GF-D8 (cell line): ENCODE results near the gene FANCI.

ENCODE experiments used
- DNase-seq: peaks from one replicate; lab custom pipeline; 2025; lab: John Stamatoyannopoulos, UW

FANCI gene

GRCh38 chr15:89307791-89308190, 64.0 kb downstream of the FANCI start:
- no peak for DNase-seq

- DNase-seq: no peak
These were observed 64.5 kb downstream of the FANCI start for GRCh38 chr15:89308236-89308635.

- DNase-seq: no peak
These were observed 66.2 kb downstream of the FANCI start for GRCh38 chr15:89309993-89310392.

GRCh38 chr15:89315375-89315929, 71.7 kb downstream of the FANCI start:
- no peak for DNase-seq

DNA sequence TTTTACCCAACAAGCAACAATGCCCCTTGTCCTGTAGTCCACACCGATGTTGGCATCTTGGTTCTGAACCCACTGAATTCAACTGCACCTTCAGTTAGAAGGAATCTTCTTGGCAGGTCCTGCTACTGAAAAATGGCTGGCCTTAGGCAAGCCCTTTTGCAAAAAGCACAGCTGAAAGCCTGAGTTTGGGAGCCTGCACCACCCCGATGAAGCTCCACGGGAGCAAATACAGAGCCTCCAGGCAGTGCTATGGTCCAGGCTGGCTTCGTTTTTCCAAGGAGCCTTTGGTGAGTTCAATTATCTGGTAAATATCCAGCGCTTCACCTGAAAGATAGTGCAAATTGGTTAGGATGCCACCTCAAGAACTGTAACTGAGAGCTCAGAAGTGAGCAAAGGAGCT, 72.7 kb downstream of the FANCI start:
- no peak for DNase-seq

DNA sequence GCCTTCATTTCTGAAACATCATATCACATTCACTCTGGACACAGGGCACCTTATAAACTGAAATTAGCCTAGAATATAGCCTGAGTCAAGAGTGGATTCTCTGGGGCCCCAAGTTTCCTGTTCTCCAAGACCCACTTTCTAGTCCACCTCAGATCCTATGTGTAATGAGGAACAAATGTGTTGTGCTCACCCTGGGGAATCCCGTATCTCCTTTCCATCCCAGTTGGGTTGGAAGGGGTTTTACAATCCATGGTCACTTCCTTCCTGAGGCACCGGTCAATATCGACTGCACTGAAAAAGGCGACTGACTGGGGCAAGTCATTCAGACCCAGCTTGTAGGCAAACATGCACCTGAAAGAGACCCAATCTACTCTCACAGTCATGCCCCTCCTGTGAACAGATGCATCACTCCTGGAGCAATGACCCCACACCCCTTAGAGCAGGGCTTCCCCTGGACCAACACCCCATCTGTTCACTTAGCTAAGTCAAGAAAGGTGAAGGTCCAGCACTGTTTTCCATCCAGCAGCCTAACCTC, 73.5 kb downstream of the FANCI start:
- no peak for DNase-seq

- DNase-seq: no peak
These were observed 75.9 kb downstream of the FANCI start for GRCh38 chr15:89319678-89320077.

DNA sequence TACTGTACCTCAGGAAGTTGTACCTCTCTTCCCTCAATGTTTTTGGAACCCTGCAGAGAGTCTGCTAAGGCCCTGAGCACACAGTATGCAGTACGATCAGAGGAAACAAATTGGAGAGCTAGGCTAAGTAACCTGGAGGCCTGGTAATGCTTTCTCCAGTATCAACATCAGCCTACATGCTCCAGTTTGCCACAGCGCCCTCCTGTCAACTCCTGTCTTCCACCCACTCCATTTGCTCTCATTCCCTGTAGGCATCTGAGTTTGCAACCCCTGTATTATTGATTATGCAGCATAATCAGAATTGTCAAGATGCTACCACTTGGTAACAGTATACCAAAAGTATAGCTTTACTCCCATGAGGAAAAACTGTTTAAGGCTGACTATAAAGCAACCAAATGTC, 76.4 kb downstream of the FANCI start:
- no peak for DNase-seq

DNA sequence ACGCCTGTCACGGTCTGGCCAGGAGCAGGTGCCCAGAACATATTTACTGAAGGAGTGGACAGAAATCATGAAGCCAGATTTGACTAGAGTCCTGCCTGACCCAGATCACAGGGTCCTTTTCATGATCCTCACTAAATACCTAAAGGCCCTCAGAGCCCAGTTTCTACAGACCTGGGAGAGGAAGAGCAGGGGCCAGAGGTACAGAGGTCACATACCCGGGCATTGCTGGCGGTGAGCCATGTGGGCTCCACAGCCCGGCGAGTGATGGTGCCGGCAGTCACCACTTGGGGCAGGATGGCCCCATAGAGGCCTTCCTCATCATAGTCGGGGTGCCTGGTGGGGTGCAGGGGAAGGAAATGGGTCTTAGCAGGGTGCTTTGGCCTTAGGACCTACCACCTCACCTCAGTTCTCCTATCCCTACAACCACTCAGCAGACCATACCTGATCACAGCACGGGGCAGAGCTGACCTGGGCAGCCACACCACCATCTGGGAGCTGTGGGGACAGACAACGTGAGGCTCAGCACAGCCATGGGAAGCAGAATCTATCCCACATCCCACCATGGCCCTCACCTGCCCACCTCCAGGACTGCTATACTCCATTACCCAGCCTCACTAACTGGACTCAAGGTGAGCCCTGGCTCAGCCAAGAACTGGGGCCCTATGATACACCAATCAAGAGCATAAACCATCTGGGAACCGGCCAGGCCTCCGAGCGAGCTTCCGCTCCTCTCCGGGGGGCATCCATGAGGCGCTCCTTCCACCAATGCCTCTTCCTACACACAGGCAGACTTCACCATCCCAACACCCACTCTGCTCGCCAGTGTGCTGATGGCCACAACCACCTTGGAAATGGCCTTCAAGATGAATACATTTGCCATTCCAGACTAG, 78.0 kb downstream of the FANCI start:
- DNase-seq: no peak

GRCh38 chr15:89322822-89323221, 79.0 kb downstream of the FANCI start:
- DNase-seq: no peak

DNA sequence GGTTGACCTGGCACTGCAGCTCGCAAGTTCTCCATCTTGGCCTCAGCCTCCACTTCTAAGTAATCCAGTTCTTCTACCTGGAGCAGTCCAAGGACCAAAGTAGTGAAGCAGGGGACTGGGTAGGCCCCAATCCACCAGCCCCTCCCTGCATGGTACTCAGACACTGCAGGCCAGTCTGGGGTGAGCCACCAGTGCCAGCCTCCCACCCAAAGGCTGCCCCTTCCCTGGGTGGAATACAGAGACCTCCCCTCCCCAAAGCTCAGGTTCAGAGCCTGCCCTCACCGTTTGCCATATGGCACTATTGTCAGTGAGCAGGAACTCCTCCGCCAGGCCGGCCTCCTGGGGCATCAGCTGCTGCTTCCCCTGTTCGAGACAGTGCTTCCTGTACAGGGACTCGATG, 80.0 kb downstream of the FANCI start:
- no peak for DNase-seq

DNA sequence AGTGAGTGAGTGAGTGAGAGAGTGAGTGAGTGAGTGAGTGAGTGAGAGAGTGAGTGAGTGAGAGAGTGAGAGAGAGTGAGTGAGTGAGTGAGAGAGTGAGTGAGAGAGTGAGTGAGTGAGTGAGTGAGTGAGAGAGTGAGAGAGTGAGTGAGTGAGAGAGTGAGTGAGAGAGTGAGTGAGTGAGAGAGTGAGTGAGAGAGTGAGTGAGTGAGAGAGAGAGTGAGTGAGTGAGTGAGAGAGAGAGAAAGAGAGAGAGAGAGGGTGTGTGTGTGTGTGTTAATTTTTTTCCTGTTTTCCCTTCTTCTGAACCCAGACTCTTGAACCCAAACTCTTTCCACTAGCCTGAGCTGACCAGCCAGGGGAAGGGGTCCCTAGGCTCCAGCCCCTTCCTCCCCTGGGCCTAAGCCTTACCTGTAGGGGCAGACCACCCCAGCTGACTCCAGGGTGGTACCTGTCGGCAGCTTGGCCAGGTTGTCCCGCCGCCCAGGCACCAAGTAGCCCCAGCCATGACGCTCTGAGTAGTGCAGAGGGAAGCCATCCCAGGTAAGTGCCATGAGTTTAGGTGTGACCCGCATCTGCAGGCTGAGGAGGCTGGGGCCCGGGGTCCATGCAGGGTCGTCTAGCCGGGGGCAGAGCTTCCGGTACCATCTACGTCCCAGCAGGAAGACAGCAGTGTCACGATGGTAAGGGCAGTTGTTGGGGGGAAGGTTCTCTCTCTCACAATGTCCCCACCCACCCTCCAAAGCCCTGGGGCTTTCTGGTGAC, 81.4 kb downstream of the FANCI start:
- no peak for DNase-seq

- no peak for DNase-seq
These were observed 82.5 kb downstream of the FANCI start for GRCh38 chr15:89326316-89326715.

DNA sequence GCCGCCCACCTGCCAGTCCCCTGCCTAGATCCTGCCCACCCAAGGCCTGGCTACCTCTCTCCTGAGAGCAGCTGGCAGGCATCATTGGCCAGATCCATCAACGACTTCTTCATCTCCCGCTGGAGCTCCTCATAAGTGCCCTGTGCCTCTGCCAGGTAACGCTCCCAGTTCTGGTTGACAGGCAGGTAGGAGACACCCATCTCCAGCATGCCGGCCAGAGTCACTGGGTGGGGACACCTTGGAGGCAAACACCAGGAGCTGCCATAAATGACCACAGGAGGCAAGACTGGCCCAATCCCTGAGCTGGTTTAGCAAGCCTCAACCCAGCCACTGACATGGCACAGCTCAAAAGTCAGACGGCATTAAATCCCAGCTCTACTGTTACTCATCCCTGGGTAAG, 83.3 kb downstream of the FANCI start:
- no peak for DNase-seq

- DNase-seq: no peak
These were observed 84.8 kb downstream of the FANCI start for GRCh38 chr15:89328398-89329254.

- no peak for DNase-seq
These were observed 85.7 kb downstream of the FANCI start for GRCh38 chr15:89329329-89330084.

GRCh38 chr15:89330119-89330518, 86.3 kb downstream of the FANCI start:
- no peak for DNase-seq

DNA sequence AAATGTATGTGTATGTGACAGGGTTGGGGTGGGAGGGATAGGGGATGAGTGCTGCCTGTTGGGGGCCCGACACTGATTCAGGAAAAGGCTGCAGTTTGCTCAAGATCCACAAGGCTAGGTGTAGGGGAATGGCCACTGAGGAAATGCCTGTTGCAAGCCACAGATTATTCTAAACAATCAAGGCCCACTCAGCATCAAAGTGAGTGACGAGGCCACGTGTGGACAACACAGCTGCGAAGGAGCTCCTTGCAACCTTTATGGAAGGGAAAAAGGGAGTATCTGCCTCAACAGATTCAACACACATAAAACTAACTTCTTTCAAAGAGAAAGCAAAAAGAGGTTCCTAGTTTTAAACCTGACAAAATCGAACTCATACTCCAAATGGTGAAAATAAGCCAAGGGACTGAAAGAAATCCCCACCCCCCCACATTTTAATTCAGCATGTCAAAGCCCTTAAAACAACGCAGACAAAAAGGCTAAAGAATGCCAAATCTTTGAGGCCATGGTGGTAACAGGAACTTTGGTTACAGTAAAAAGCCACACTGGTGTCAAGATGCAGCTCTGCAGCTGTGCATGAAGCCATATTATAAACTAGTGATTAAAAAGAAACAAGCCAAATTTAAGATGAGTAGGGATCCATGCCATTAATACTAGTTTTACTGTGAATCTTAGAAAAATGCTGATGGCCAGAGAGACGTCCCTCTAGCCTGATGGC, 87.3 kb downstream of the FANCI start:
- DNase-seq: no peak

- no peak for DNase-seq
These were observed 88.7 kb downstream of the FANCI start for GRCh38 chr15:89332446-89332845.
